ENCODE results near the gene DYNC1I1.

DYNC1I1 gene

DNA sequence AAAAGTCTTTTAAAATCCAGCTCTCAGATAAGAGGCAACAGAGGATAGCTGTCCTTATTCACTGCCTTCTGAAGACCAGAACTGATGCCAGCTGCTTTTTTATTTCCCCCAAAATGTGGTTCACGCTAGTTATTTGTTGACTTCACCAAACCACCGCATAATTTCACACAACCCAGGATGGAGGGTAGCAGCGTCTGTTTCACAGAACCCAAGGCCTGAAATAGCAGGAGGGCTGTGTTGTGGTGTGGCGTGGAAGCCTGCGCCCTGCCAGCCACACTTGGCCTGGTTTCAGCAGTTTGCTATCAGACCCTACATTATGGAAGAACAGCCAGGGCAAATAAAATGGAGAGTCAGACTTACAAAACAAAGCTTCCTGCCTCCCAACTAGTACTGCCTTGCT is 155.4 kb downstream of the DYNC1I1 start:
- Histone ChIP-seq H4K20me1 (ENCODE audit: insufficient read depth, low read length, poor library complexity, severe bottlenecking) (no peaks in the 10 kb centered on the region), H3K36me3 (ENCODE audit: insufficient read depth, low read length) (no peaks in the 10 kb centered on the region), H3K9ac (ENCODE audit: low read depth, low read length, poor library complexity, severe bottlenecking) (no peak overlapping the region), H3K4me3 (ENCODE audit: low read length, poor library complexity, severe bottlenecking) (no peak overlapping the region), H3K27me3 (ENCODE audit: insufficient read depth, low read length, poor library complexity, severe bottlenecking) (no peaks in the 10 kb centered on the region), H3F3A (ENCODE audit: low read depth) (no peaks in the 10 kb centered on the region), H3K9me3 (ENCODE audit: insufficient read depth, low read depth, low read length) (no peaks in the 10 kb centered on the region), H3K4me2 (ENCODE audit: low read depth, low read length, poor library complexity, severe bottlenecking) (no peak overlapping the region), H3K79me2 (ENCODE audit: insufficient read depth, low read length) (no peaks in the 10 kb centered on the region), H3K4me1 (ENCODE audit: insufficient read depth, low read length, poor library complexity, severe bottlenecking) (no peaks in the 10 kb centered on the region), H3K9me2 (replicated peaks; ENCODE audit: low read depth, low read length) (no peaks in the 10 kb centered on the region), H2AFZ (ENCODE audit: low read length) (peak overlapping the region; percentile 14; the same call in 1 of the 2 replicates)
- TF ChIP-seq EZH2phosphoT487 (IDR thresholded peaks at IDR 0.05; ENCODE audit: borderline replicate concordance) = no peak
- TF ChIP-seq, protein P1, sequence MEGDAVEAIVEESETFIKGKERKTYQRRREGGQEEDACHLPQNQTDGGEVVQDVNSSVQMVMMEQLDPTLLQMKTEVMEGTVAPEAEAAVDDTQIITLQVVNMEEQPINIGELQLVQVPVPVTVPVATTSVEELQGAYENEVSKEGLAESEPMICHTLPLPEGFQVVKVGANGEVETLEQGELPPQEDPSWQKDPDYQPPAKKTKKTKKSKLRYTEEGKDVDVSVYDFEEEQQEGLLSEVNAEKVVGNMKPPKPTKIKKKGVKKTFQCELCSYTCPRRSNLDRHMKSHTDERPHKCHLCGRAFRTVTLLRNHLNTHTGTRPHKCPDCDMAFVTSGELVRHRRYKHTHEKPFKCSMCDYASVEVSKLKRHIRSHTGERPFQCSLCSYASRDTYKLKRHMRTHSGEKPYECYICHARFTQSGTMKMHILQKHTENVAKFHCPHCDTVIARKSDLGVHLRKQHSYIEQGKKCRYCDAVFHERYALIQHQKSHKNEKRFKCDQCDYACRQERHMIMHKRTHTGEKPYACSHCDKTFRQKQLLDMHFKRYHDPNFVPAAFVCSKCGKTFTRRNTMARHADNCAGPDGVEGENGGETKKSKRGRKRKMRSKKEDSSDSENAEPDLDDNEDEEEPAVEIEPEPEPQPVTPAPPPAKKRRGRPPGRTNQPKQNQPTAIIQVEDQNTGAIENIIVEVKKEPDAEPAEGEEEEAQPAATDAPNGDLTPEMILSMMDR (conservative IDR thresholded peaks at IDR 0.05; ENCODE audit: low read length) = no peak

DNA sequence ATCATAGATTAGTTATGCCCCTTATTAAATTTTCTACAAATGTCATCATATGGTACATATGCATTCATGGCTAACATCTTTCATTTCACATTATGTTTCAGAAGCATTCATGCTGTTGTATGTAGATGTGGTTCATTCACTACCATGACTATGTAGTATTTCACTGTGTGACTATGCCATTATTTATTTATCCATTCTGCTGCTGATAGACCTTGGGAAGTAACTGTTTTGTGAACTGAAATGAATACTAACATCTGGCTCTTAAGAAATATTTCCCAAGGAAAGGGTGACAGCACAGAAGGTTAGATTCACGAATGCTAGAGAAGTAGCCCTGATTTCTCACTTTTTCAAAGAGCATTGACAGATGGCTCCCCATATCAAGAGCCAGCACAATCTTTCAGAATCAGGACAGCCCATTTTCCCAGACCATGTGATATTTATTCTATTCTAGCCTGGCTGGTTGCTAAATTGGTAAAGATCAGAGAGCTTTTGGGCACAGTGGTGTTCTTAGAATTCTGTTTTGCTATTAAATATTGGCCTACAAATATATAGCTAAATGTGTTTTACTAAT is 157.4 kb downstream of the DYNC1I1 start:
- H3F3A ChIP-seq (ENCODE audit: low read depth) = no peaks in the 10 kb centered on the region
- H3K9ac ChIP-seq (ENCODE audit: low read depth, low read length, poor library complexity, severe bottlenecking) = no peak overlapping the region
- H3K4me1 ChIP-seq (ENCODE audit: insufficient read depth, low read length, poor library complexity, severe bottlenecking) = no peaks in the 10 kb centered on the region
- no peak overlapping the region for H3K4me3 ChIP-seq (ENCODE audit: low read length, poor library complexity, severe bottlenecking)
- H3K27me3 ChIP-seq (ENCODE audit: insufficient read depth, low read length, poor library complexity, severe bottlenecking) = no peaks in the 10 kb centered on the region
- no peaks in the 10 kb centered on the region for H3K9me2 ChIP-seq (replicated peaks; ENCODE audit: low read depth, low read length)
- no peaks in the 10 kb centered on the region for H3K79me2 ChIP-seq (ENCODE audit: insufficient read depth, low read length)
- no peaks in the 10 kb centered on the region for H3K9me3 ChIP-seq (ENCODE audit: insufficient read depth, low read depth, low read length)
- H3K4me2 ChIP-seq (ENCODE audit: low read depth, low read length, poor library complexity, severe bottlenecking) = no peak overlapping the region
- TF ChIP-seq EZH2phosphoT487 (IDR thresholded peaks at IDR 0.05; ENCODE audit: borderline replicate concordance) = no peak
- TF ChIP-seq, protein P1 (conservative IDR thresholded peaks at IDR 0.05; ENCODE audit: low read length) = no peak
- no peaks in the 10 kb centered on the region for H4K20me1 ChIP-seq (ENCODE audit: insufficient read depth, low read length, poor library complexity, severe bottlenecking)
- H2AFZ ChIP-seq (ENCODE audit: low read length) = no peak overlapping the region
- H3K36me3 ChIP-seq (ENCODE audit: insufficient read depth, low read length) = no peaks in the 10 kb centered on the region

DNA sequence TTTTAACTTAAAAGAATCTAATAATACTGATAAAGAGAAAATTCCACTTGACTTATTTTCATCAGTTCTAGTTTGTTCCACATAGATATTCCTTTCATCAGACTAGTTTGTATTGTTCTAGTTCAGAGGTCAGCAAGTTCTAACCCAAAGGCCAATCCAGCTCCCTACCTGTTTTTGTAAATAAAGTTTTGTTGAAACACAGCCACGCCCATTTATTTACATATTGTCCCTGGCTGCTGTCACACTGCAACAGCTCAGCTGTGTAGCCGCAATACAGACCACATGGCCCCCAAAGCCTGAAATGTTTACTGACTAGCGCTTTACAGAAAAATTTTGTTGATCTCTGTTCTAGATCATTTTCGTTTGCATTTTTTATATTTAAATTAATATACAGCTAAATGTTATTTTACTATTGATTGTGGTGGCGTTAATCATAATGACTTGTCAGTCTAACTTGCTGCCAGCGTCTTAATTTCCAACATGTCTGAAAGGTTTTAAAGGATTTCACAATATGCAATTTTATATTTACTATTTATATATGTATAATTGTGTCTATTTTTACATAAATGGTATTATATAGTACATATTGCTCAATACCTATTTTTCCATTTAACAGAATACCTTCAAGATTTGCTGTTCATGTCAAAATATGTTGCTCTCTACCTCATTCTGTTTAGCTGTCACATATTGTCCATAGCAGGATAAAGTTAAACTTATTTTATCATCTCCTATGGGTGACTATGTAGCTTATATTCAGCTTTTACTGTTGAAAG is 159.3 kb downstream of the DYNC1I1 start:
- no peaks in the 10 kb centered on the region for H3F3A ChIP-seq (ENCODE audit: low read depth)
- no peaks in the 10 kb centered on the region for H3K4me1 ChIP-seq (ENCODE audit: insufficient read depth, low read length, poor library complexity, severe bottlenecking)
- H3K9me3 ChIP-seq (ENCODE audit: insufficient read depth, low read depth, low read length) = no peaks in the 10 kb centered on the region
- TF ChIP-seq EZH2phosphoT487 (IDR thresholded peaks at IDR 0.05; ENCODE audit: borderline replicate concordance) = no peak
- TF ChIP-seq, protein P1 (conservative IDR thresholded peaks at IDR 0.05; ENCODE audit: low read length) = no peak
- no peaks in the 10 kb centered on the region for H3K36me3 ChIP-seq (ENCODE audit: insufficient read depth, low read length)
- no peaks in the 10 kb centered on the region for H3K27me3 ChIP-seq (ENCODE audit: insufficient read depth, low read length, poor library complexity, severe bottlenecking)
- no peak overlapping the region for H3K4me3 ChIP-seq (ENCODE audit: low read length, poor library complexity, severe bottlenecking)
- no peaks in the 10 kb centered on the region for H4K20me1 ChIP-seq (ENCODE audit: insufficient read depth, low read length, poor library complexity, severe bottlenecking)
- no peaks in the 10 kb centered on the region for H3K9me2 ChIP-seq (replicated peaks; ENCODE audit: low read depth, low read length)
- H3K9ac ChIP-seq (ENCODE audit: low read depth, low read length, poor library complexity, severe bottlenecking) = no peak overlapping the region
- no peak overlapping the region for H2AFZ ChIP-seq (ENCODE audit: low read length)
- no peak overlapping the region for H3K4me2 ChIP-seq (ENCODE audit: low read depth, low read length, poor library complexity, severe bottlenecking)
- no peaks in the 10 kb centered on the region for H3K79me2 ChIP-seq (ENCODE audit: insufficient read depth, low read length)

Data from Loucy (cell line).